Measurements from ENCODE around the gene CD55. TPM values are rescaled to one million over a fixed set of nuclear protein-coding genes. Genes with fewer than 3 reads are reported as not detected.

CD55 gene
- total RNA-seq, 1 experiment from 2014 or later = 17.2 TPM

- no peaks in the 10 kb centered on the region for H3K4me1 Mint-ChIP-seq
- H3K27ac Mint-ChIP-seq = no peak overlapping the region
- ATAC-seq (no peak), DNase-seq (ENCODE audit: low spot score) (no peak)
- H3K27me3 Mint-ChIP-seq (ENCODE audit: low read depth) = no peaks in the 10 kb centered on the region
- CTCF ChIA-PET = no interaction called here
- H3K4me3 Mint-ChIP-seq = no peak overlapping the region
- POLR2A ChIA-PET = no interaction called here
- TF ChIP-seq PRRX2 (CRISPR knock-in tag; IDR thresholded peaks at IDR 0.05) = no peak
- peaks cover 3% of the 10 kb centered on the region; the same call in 1 of the 2 replicates for H3K9me3 Mint-ChIP-seq
- H3K36me3 Mint-ChIP-seq = no peaks in the 10 kb centered on the region
Measured at GRCh38 chr1:207363871-207364270, 42.4 kb downstream of the CD55 start.

- ChIA-PET CTCF (no interaction called here), POLR2A (no interaction called here)
- H3K4me1 Mint-ChIP-seq = no peaks in the 10 kb centered on the region
- ATAC-seq = no peak
- peaks cover 6% of the 10 kb centered on the region; the same call in 1 of the 2 replicates for H3K9me3 Mint-ChIP-seq
- TF ChIP-seq KAT7 (CRISPR knock-in tag; IDR thresholded peaks at IDR 0.05; ENCODE audit: borderline replicate concordance) (no peak), ZBTB21 (CRISPR knock-in tag; IDR thresholded peaks at IDR 0.05; ENCODE audit: borderline replicate concordance) (no peak), ZNF232 (CRISPR knock-in tag; IDR thresholded peaks at IDR 0.05) (no peak), CREB1 (CRISPR knock-in tag; IDR thresholded peaks at IDR 0.05) (no peak), E2F4 (CRISPR knock-in tag; IDR thresholded peaks at IDR 0.05; ENCODE audit: borderline replicate concordance, low read depth) (no peak), ZNF121 (CRISPR knock-in tag; IDR thresholded peaks at IDR 0.05) (no peak), CDX4 (CRISPR knock-in tag; IDR thresholded peaks at IDR 0.05; ENCODE audit: borderline replicate concordance) (no peak), FOXJ3 (CRISPR knock-in tag; IDR thresholded peaks at IDR 0.05; ENCODE audit: borderline replicate concordance) (no peak), MLX (CRISPR knock-in tag; IDR thresholded peaks at IDR 0.05) (no peak), NR1H2 (CRISPR knock-in tag; IDR thresholded peaks at IDR 0.05) (no peak), CREM (CRISPR knock-in tag; IDR thresholded peaks at IDR 0.05) (no peak), ZNF512 (CRISPR knock-in tag; IDR thresholded peaks at IDR 0.05; ENCODE audit: borderline replicate concordance) (no peak), HMGA2 (CRISPR knock-in tag; IDR thresholded peaks at IDR 0.05) (no peak), ZNF219 (CRISPR knock-in tag; IDR thresholded peaks at IDR 0.05; ENCODE audit: borderline replicate concordance) (no peak), ZNF281 (CRISPR knock-in tag; IDR thresholded peaks at IDR 0.05) (no peak)
- no peak overlapping the region for H3K4me3 Mint-ChIP-seq
- DNase-seq (ENCODE audit: low spot score) = no peak
- H3K27me3 Mint-ChIP-seq (ENCODE audit: low read depth) = no peaks in the 10 kb centered on the region
- no peak overlapping the region for H3K27ac Mint-ChIP-seq
- no peaks in the 10 kb centered on the region for H3K36me3 Mint-ChIP-seq
Measured at GRCh38 chr1:207364614-207365013, 43.1 kb downstream of the CD55 start.

GRCh38 chr1:207365063-207365462 is 43.6 kb downstream of the CD55 start:
- H3K27me3 Mint-ChIP-seq (ENCODE audit: low read depth) = no peaks in the 10 kb centered on the region
- no peak for TF ChIP-seq ZBTB43 (CRISPR knock-in tag; IDR thresholded peaks at IDR 0.05)
- TF ChIP-seq PREB (CRISPR knock-in tag; IDR thresholded peaks at IDR 0.05; ENCODE audit: borderline replicate concordance) = no peak
- H3K4me3 Mint-ChIP-seq = no peak overlapping the region
- H3K36me3 Mint-ChIP-seq = no peaks in the 10 kb centered on the region
- ChIA-PET POLR2A (no interaction called here), CTCF (no interaction called here)
- peaks cover 6% of the 10 kb centered on the region; the same call in 1 of the 2 replicates for H3K9me3 Mint-ChIP-seq
- no peaks in the 10 kb centered on the region for H3K4me1 Mint-ChIP-seq
- no peak for DNase-seq (ENCODE audit: low spot score)
- H3K27ac Mint-ChIP-seq = no peak overlapping the region
- no peak for ATAC-seq

Measured in WTC11 (cell line).